BLaER1 (cell line): ENCODE measurements around the gene HOXB6.

Experiments
- H3K27ac ChIP-seq: shearing (Covaris generic); formaldehyde crosslinking; 2 replicates; pipeline ENCODE4 v1.8.1; 2022
- H3K27me3 ChIP-seq: shearing (Covaris generic); formaldehyde crosslinking; 2 replicates; pipeline ENCODE4 v1.8.1; 2022
- H3K36me3 ChIP-seq: shearing (Covaris generic); formaldehyde crosslinking; 2 replicates; pipeline ENCODE4 v1.8.1; 2022
- H3K4me1 ChIP-seq: shearing (Covaris generic); formaldehyde crosslinking; 2 replicates; pipeline ENCODE4 v1.8.1; 2022
- H3K4me2 ChIP-seq: shearing (Covaris generic); formaldehyde crosslinking; 2 replicates; pipeline ENCODE4 v1.8.1; 2022
- H3K4me3 ChIP-seq: shearing (Covaris generic); formaldehyde crosslinking; 2 replicates; pipeline ENCODE4 v1.8.1; 2022
- H3K9ac ChIP-seq: shearing (Covaris generic); formaldehyde crosslinking; 2 replicates; pipeline ENCODE4 v1.8.1; 2022
- H3K9me3 ChIP-seq: shearing (Covaris generic); formaldehyde crosslinking; 2 replicates; pipeline ENCODE4 v1.8.1; 2022
- H4K20me1 ChIP-seq: shearing (Covaris generic); formaldehyde crosslinking; 2 replicates; pipeline ENCODE4 v1.8.1; 2022
- Cebpa-rat ChIP-seq: shearing (Covaris generic); IDR thresholded peaks from 2 replicates; pipeline ENCODE4 v1.8.1; 2022

Gene HOXB6

GRCh38 chr17:48609759-48610281 is 5.0 kb upstream of the HOXB6 start:
- TF ChIP-seq Cebpa-rat: no peak
- peaks cover 100% of the 10 kb centered on the region for H3K27me3 ChIP-seq
- no peak overlapping the region for H3K9ac ChIP-seq
- no peak overlapping the region for H3K4me2 ChIP-seq
- peaks cover 8% of the 10 kb centered on the region; the same call in 1 of the 2 replicates for H3K9me3 ChIP-seq
- peaks cover 97% of the 10 kb centered on the region for H4K20me1 ChIP-seq
- no peaks in the 10 kb centered on the region for H3K36me3 ChIP-seq
- no peak overlapping the region for H3K27ac ChIP-seq
- no peaks in the 10 kb centered on the region for H3K4me1 ChIP-seq
- H3K4me3 ChIP-seq: no peak overlapping the region

GRCh38 chr17:48609033-48609432 is 4.2 kb upstream of the HOXB6 start:
- no peak overlapping the region for H3K4me2 ChIP-seq
- H3K9me3 ChIP-seq: peaks cover 8% of the 10 kb centered on the region; the same call in 1 of the 2 replicates
- H3K9ac ChIP-seq: no peak overlapping the region
- TF ChIP-seq Cebpa-rat: no peak
- H3K27me3 ChIP-seq: peaks cover 100% of the 10 kb centered on the region
- peaks cover 98% of the 10 kb centered on the region for H4K20me1 ChIP-seq
- no peaks in the 10 kb centered on the region for H3K36me3 ChIP-seq
- H3K27ac ChIP-seq: no peak overlapping the region
- H3K4me3 ChIP-seq: no peak overlapping the region
- H3K4me1 ChIP-seq: no peaks in the 10 kb centered on the region

- Histone ChIP-seq H3K9ac (no peak overlapping the region), H3K4me3 (no peak overlapping the region), H3K9me3 (peaks cover 8% of the 10 kb centered on the region; the same call in 1 of the 2 replicates), H3K27me3 (peaks cover 100% of the 10 kb centered on the region), H3K36me3 (no peaks in the 10 kb centered on the region), H3K4me2 (no peak overlapping the region), H3K27ac (no peak overlapping the region), H4K20me1 (peaks cover 98% of the 10 kb centered on the region), H3K4me1 (no peaks in the 10 kb centered on the region)
- TF ChIP-seq Cebpa-rat: no peak
Measured at GRCh38 chr17:48608494-48608834, 3.7 kb upstream of the HOXB6 start.

GRCh38 chr17:48606892-48607614 is 2.3 kb upstream of the HOXB6 start:
- Histone ChIP-seq H3K4me1 (no peaks in the 10 kb centered on the region), H3K27ac (no peak overlapping the region), H3K27me3 (peaks cover 100% of the 10 kb centered on the region), H3K9me3 (peaks cover 8% of the 10 kb centered on the region; the same call in 1 of the 2 replicates), H3K9ac (no peak overlapping the region), H4K20me1 (peaks cover 99% of the 10 kb centered on the region), H3K36me3 (no peaks in the 10 kb centered on the region), H3K4me2 (no peak overlapping the region), H3K4me3 (no peak overlapping the region)
- no peak for TF ChIP-seq Cebpa-rat

DNA sequence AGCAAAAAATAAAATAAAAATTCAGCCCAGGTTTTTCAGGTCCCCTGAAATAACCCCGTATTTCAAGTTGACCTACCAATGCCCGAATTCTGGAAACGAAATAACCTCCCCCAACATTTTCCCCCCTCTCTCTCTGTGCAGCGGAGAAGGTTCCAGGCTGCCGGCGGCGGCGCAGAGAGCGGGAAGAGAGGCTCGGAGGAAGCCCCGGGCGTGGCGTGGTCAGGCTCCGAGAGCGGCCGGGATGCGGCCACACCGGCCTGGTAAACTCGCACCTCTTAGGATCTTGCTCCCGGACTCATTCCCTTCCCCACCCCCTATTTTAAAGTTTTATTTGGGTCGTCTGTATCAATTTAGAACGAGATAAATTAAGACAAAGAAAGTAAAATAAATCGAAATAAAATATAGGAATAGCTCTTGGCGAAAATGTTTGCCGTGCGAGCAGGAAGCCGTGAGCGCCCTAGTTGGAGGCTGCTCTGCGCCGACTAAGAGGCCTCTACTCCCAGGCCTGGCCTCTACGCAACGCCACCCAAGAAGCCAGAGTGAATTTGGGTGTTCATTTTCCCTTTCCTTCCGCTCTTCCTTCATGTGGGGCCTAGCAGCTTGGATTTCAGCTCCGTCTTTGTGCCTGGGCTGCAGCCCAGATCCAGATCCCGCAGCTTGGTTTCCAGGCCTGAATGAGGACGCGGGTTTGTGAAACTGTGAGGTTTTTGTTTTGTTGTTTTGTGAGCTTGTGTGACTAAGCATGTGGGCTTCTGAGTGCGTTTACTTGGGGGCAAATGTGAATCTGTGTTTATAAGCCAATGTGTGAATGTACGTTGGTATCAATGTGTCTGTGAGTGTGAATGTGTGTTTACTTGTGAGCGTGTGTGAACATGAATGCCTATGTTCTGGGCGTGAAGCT is 1.5 kb upstream of the HOXB6 start:
- no peak overlapping the region for H3K4me2 ChIP-seq
- no peaks in the 10 kb centered on the region for H3K36me3 ChIP-seq
- peaks cover 100% of the 10 kb centered on the region for H3K27me3 ChIP-seq
- H3K9me3 ChIP-seq: peaks cover 8% of the 10 kb centered on the region; the same call in 1 of the 2 replicates
- no peaks in the 10 kb centered on the region for H3K4me1 ChIP-seq
- no peak overlapping the region for H3K27ac ChIP-seq
- H3K9ac ChIP-seq: no peak overlapping the region
- TF ChIP-seq Cebpa-rat: no peak
- no peak overlapping the region for H3K4me3 ChIP-seq
- peaks cover 99% of the 10 kb centered on the region for H4K20me1 ChIP-seq

DNA sequence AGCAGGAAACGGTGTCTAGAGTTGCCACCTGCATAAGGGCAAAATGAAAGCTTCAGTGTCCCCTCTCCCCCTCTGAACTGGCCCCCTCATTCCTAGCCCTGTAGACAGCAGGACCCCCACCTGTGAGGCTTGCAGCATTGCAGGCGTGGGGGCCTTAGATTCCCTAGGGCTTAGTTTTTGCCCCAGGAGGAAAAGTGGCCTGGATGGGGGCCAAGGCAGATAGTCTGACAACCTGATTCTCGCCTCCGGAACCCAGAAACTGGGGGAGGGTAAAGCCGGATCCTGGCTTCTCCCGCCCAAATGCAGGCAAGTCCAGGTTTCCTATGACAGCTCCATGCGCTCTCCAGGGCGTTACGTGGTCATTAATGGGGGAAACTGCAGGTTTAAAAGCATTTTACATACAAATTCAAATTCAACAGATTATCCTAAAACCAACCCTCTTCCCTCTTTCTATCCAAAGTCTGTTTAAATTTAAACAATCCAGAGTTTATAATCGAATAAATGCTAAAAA is 678 bp upstream of the HOXB6 start:
- H3K9ac ChIP-seq: no peak overlapping the region
- no peaks in the 10 kb centered on the region for H3K36me3 ChIP-seq
- H3K27me3 ChIP-seq: peaks cover 100% of the 10 kb centered on the region
- no peak for TF ChIP-seq Cebpa-rat
- H3K4me3 ChIP-seq: no peak overlapping the region
- H3K4me2 ChIP-seq: no peak overlapping the region
- no peaks in the 10 kb centered on the region for H3K4me1 ChIP-seq
- peaks cover 99% of the 10 kb centered on the region for H4K20me1 ChIP-seq
- H3K27ac ChIP-seq: no peak overlapping the region
- H3K9me3 ChIP-seq: peaks cover 4% of the 10 kb centered on the region; the same call in 1 of the 2 replicates

- Histone ChIP-seq H3K9ac (no peak overlapping the region), H3K9me3 (no peaks in the 10 kb centered on the region), H3K4me2 (no peak overlapping the region), H3K4me3 (no peak overlapping the region), H4K20me1 (peaks cover 99% of the 10 kb centered on the region), H3K27me3 (peaks cover 100% of the 10 kb centered on the region), H3K4me1 (no peaks in the 10 kb centered on the region), H3K36me3 (no peaks in the 10 kb centered on the region), H3K27ac (no peak overlapping the region)
- no peak for TF ChIP-seq Cebpa-rat
Measured at GRCh38 chr17:48603959-48604769, 622 bp downstream of the HOXB6 start.

- Histone ChIP-seq H3K27me3 (peaks cover 100% of the 10 kb centered on the region), H3K36me3 (no peaks in the 10 kb centered on the region), H4K20me1 (peaks cover 99% of the 10 kb centered on the region), H3K27ac (no peak overlapping the region), H3K4me3 (no peak overlapping the region), H3K9ac (no peak overlapping the region), H3K4me1 (no peaks in the 10 kb centered on the region), H3K4me2 (no peak overlapping the region), H3K9me3 (peaks cover 9% of the 10 kb centered on the region)
- TF ChIP-seq Cebpa-rat: no peak
Measured at GRCh38 chr17:48601539-48602425, 3.0 kb downstream of the HOXB6 start.

GRCh38 chr17:48601207-48601538 is 3.6 kb downstream of the HOXB6 start:
- peaks cover 100% of the 10 kb centered on the region for H3K27me3 ChIP-seq
- H3K4me3 ChIP-seq: no peak overlapping the region
- no peak overlapping the region for H3K9ac ChIP-seq
- H3K9me3 ChIP-seq: peaks cover 9% of the 10 kb centered on the region
- no peaks in the 10 kb centered on the region for H3K36me3 ChIP-seq
- TF ChIP-seq Cebpa-rat: no peak
- H4K20me1 ChIP-seq: peaks cover 99% of the 10 kb centered on the region
- no peak overlapping the region for H3K27ac ChIP-seq
- no peaks in the 10 kb centered on the region for H3K4me1 ChIP-seq
- no peak overlapping the region for H3K4me2 ChIP-seq
